Upper lobe of left lung (tissue), 6 donors: Measurements from ENCODE around the gene KCNG1. TPM values are rescaled to one million over a fixed set of nuclear protein-coding genes. Genes with fewer than 3 reads are reported as not detected.
"Not testable (repeated sequence)": the region's sequence is repeated elsewhere in the genome, so short reads cannot be mapped to it uniquely, and the experiment has no call there.

Source experiments
- ATAC-seq, 2 donors: fragments of 200-7000 bp; cut with Tn5 transposase; one replicate each; pipeline ENCODE4 v1.9.1; 2022; ENCODE audit warnings: mild to moderate bottlenecking in 2 of 2, moderate library complexity in 2 of 2; ENCODE audit not compliant: low FRiP score in 2 of 2
- DNase-seq, 2 donors: peaks; one replicate each; pipeline ENCODE4 v3.0.0-alpha.2; 2019 to 2020
- H3K27ac ChIP-seq, 4 donors: fragments of 200-600 bp; sonication (generic); one replicate each; pipeline ENCODE4 v1.5.1; 2016 to 2019
- H3K27me3 ChIP-seq, 4 donors: fragments of 200-600 bp; sonication (generic); one replicate each; pipeline ENCODE4 v1.5.1; 2017 to 2019
- H3K36me3 ChIP-seq, 4 donors: fragments of 200-600 bp; sonication (generic); one replicate each; pipeline ENCODE4 v1.5.1; 2016 to 2019
- H3K4me1 ChIP-seq, 4 donors: fragments of 200-600 bp; sonication (generic); one replicate each; pipeline ENCODE4 v1.5.1; 2018 to 2019
- H3K4me3 ChIP-seq, 4 donors: fragments of 200-600 bp; sonication (generic); one replicate each; pipeline ENCODE4 v1.5.1; 2017 to 2019; ENCODE audit warnings: mild to moderate bottlenecking in 2 of 4, moderate library complexity in 1 of 4
- H3K9me3 ChIP-seq, 4 donors: fragments of 200-600 bp; sonication (generic); one replicate each; pipeline ENCODE4 v1.5.1; 2018 to 2019
- CTCF ChIP-seq, 6 experiments: fragments of 450-650 bp in 4 of 6; fragments of 200-600 bp in 2 of 6; sonication (generic) in 2 of 6; IDR thresholded peaks; one replicate each; pipeline ENCODE4 v1.5.1; 2016 to 2019; ENCODE audit warnings: antibody characterized with exemption in 6 of 6
- EP300 ChIP-seq, 4 donors: sonication (generic); formaldehyde crosslinking; IDR thresholded peaks; one replicate each; pipeline ENCODE4 v1.5.1; 2017; ENCODE audit warnings: antibody characterized with exemption in 4 of 4, control low read depth in 2 of 4
- POLR2A ChIP-seq, 4 donors: fragments of 450-650 bp; IDR thresholded peaks; one replicate each; pipeline ENCODE4 v1.5.1; 2016 to 2017; ENCODE audit warnings: antibody characterized with exemption in 4 of 4, mild to moderate bottlenecking in 2 of 4
- POLR2AphosphoS5 ChIP-seq, 2 donors: sonication (generic); formaldehyde crosslinking; IDR thresholded peaks; one replicate each; pipeline ENCODE4 v1.5.1; 2017; ENCODE audit warnings: antibody characterized with exemption in 2 of 2
- WGBS, 2 donors: methylation state at CpG; one replicate each; pipeline ENCODE4 v1.1.5; 2017 to 2018; 5-methylcytosine and 5-hydroxymethylcytosine counted together
- total RNA-seq, 6 donors: library from RNA; depleted of rRNA in 4 of 6; stranded (reverse); fragments of >200 nt in 4 of 6; gene quantifications; one replicate each; pipeline versions ENCODE4 v1.1.0 to v1.2.1, GENCODE V29; 2016 to 2021
- donor health status: DM: no; HTN: no; CAD: no; lungs with moderate emphysema.
- donor health status: DM: no; HTN: yes; CAD: no; lungs with severe emphysema.

KCNG1 gene
- total RNA-seq, 6 donors from 2014 or later, result 0.17 to 0.37 (median 0.25) TPM; not detected in 2

DNA sequence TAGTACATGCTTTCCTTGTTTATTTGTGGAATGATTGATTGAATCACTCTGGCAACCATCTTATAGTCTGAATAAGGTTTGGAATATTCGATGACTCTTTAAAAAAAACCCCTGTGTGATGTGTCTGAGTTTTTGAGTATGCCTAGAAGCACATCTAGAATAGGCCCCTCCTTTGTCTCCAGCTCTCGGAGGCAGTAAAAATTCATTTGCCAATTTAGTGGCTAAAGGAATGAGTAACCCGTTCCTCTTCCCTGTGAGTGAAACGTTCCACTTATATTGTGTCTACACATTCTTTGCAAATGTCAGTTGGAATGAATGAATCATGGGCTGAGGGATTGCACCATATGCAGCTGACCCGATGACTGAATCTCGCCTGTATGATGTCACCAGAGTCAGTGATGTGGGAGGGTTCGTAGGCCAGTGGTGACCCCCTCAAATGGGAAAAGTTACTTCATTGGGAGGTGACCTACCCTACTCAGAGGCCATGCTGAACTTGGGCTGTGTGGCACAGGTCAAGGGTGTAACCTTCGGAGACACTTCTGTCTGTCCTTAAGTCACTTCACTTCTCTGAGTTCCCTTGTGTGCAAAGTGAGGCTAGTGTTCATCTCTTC, 42.7 kb downstream of the KCNG1 start:
- DNase-seq (no peak), ATAC-seq (peak; percentile 41 to 82)
- Histone ChIP-seq H3K4me3 (no peak overlapping the region), H3K4me1 (peaks cover 0 to 6% (median 0%) of the 10 kb centered on the region in 4 donors), H3K36me3 (no peaks in the 10 kb centered on the region), H3K27ac (no peak overlapping the region), H3K9me3 (no peaks in the 10 kb centered on the region), H3K27me3 (no peaks in the 10 kb centered on the region)
- peak in 1 of 4 donors; percentile 44 for TF ChIP-seq EP300 (IDR thresholded peaks at IDR 0.05)
- no peak for TF ChIP-seq POLR2A (IDR thresholded peaks at IDR 0.05)
- peak in 1 of 2 donors; percentile 58 for TF ChIP-seq POLR2AphosphoS5 (IDR thresholded peaks at IDR 0.05)
- WGBS, 2 donors, result 59 to 61% methylated on average over 8 of the region's 8 CpGs

GRCh38 chr20:50978533-50978932, 44.4 kb downstream of the KCNG1 start:
- not testable (repeated sequence) for ATAC-seq
- WGBS, 2 donors, result 86 to 91% methylated on average over 4 of the region's 4 CpGs

GRCh38 chr20:50977066-50978021, 45.6 kb downstream of the KCNG1 start:
- H3K27me3 ChIP-seq, result no peaks in the 10 kb centered on the region

More at GRCh38 chr20:50978533-50978932, 44.4 kb downstream of the KCNG1 start:
- not testable (repeated sequence) for H3K27ac ChIP-seq, H3K4me1 ChIP-seq, H3K4me3 ChIP-seq, H3K36me3 ChIP-seq, H3K9me3 ChIP-seq, DNase-seq, H3K27me3 ChIP-seq

GRCh38 chr20:50975701-50976330, 47.1 kb downstream of the KCNG1 start:
- no peaks in the 10 kb centered on the region for H3K4me1 ChIP-seq
- WGBS, 2 donors, result 90 to 91% methylated on average over 9 to 10 of the region's 10 CpGs
- H3K27me3 ChIP-seq, result no peaks in the 10 kb centered on the region
- H3K9me3 ChIP-seq, result no peaks in the 10 kb centered on the region
- H3K27ac ChIP-seq, result no peak overlapping the region
- no peak for TF ChIP-seq POLR2A (IDR thresholded peaks at IDR 0.05)
- TF ChIP-seq POLR2AphosphoS5 (IDR thresholded peaks at IDR 0.05), result no peak
- no peak for TF ChIP-seq CTCF (IDR thresholded peaks at IDR 0.05)
- TF ChIP-seq EP300 (IDR thresholded peaks at IDR 0.05), result no peak
- DNase-seq, result peak in 1 of 2 donors; percentile 58
- H3K36me3 ChIP-seq, result no peaks in the 10 kb centered on the region
- no peak overlapping the region for H3K4me3 ChIP-seq
- no peak for ATAC-seq

More at GRCh38 chr20:50977066-50978021, 45.6 kb downstream of the KCNG1 start:
- 42 to 52% methylated on average over 20 of the region's 20 CpGs for WGBS, 2 donors
- DNase-seq, result no peak
- H3K36me3 ChIP-seq, result no peaks in the 10 kb centered on the region
- peaks cover 0 to 6% (median 0%) of the 10 kb centered on the region in 4 donors for H3K4me1 ChIP-seq
- H3K4me3 ChIP-seq, result no peak overlapping the region
- no peaks in the 10 kb centered on the region for H3K9me3 ChIP-seq
- H3K27ac ChIP-seq, result no peak overlapping the region
- TF ChIP-seq EP300 (IDR thresholded peaks at IDR 0.05), result no peak
- TF ChIP-seq POLR2AphosphoS5 (IDR thresholded peaks at IDR 0.05), result no peak
- TF ChIP-seq CTCF (IDR thresholded peaks at IDR 0.05), result no peak
- no peak for TF ChIP-seq POLR2A (IDR thresholded peaks at IDR 0.05)
- ATAC-seq, result no peak

DNA sequence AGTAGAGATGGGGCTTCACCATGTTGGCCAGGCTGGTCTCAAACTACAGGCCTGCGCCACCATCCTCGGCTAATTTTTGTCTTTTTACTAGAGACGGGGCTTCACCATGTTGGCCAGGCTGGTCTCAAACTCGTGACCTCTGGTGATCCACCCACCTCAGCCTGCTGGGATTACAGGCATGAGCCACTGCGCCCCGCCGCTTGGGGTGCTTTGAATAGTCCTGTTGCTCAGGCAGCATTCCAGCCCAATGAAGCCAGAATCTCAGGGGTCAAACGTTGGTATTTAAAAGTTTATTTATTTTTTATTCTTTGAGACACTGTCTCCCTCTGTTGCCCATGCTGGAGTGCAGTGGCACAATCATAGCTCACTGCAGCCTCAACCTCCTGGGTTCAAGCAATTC, 53.0 kb downstream of the KCNG1 start:
- WGBS, 2 donors, result 78 to 83% methylated on average over 8 of the region's 8 CpGs
- H3K27me3 ChIP-seq, result no peaks in the 10 kb centered on the region
- no peaks in the 10 kb centered on the region for H3K9me3 ChIP-seq
- TF ChIP-seq CTCF (IDR thresholded peaks at IDR 0.05), result no peak
- no peak overlapping the region for H3K4me3 ChIP-seq
- no peak for ATAC-seq
- H3K4me1 ChIP-seq, result no peaks in the 10 kb centered on the region
- H3K36me3 ChIP-seq, result no peaks in the 10 kb centered on the region
- DNase-seq, result no peak
- no peak overlapping the region for H3K27ac ChIP-seq
